Activated naive CD4-positive, alpha-beta T cell treated with anti-CD3 and anti-CD28 coated beads, Interleukin-2, amount 50 U/mL, for 16 hours (primary cell): ENCODE results near the gene PRKAG2.
"Not testable (repeated sequence)": the region's sequence is repeated elsewhere in the genome, so short reads cannot be mapped to it uniquely, and the experiment has no call there.

Source experiments
- DNase-seq: peaks from one replicate; pipeline ENCODE4 v3.0.0-alpha.2; 2020

The PRKAG2 gene

DNA sequence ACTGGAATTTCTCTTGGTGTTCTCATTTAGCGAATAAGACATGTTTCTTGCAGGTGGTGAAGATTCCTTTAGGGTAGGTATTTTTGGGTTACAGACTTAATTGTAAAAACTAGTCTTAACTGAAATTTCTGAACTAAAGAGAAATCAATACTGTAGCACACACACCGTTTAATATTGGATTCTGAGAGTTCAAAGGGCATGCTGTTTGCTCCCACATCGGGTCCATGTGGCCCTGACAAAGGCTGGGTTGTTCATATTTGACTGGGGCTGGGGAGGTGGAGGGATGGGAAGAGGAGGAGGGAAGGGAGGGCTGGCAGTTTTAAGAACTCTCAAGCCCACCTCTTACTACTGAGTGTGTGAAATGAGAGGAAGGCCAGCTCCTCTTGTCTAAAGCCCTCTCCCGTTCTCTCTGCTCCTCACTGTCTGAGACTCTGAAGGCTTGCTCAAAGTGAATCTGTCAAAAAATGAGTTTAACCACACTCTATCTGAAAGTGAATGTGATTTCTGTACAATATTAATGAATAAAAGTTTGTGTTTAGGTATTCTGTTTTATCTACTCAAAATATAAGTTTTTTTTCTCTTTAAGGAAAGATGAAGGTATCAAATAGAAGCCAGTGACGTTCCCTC, 317.2 kb downstream of the PRKAG2 start:
- DNase-seq: no peak

DNA sequence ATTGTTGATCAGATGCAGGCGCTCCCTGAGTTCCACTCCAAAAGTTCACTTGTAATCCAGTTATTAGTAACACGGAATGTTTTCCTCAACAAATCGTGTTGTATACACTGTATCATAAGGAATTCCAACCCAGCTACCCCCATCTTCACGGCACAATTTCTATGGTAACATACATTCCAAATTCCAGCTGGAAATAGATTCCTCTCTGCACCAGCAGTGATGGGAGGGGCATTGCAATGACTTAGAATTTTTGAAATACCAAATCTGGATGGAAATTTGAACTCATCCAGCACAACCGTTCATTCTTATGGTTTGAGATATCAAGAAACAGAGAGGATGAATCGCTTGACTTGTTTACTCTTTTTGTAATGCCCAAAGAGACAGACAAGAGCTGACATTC, 318.3 kb downstream of the PRKAG2 start:
- DNase-seq: no peak

DNA sequence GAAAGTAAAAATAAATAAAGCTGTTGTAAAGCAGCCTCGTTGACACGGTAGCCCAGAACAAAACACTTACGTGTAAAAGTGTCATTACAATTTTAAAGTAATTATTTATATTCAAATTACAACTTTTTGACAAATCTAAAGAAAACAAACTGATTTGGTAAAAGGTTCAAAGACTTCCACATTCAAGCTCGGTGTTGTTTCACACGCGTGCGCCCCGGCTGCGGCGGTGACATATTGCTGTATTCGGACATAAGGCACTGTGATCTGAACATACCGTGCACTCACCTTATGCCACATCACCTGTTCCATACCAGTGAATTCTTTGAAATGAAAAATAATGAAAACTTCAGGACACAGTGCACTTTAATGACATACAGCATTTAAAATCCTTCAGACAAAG, 320.3 kb downstream of the PRKAG2 start:
- DNase-seq: no peak

DNA sequence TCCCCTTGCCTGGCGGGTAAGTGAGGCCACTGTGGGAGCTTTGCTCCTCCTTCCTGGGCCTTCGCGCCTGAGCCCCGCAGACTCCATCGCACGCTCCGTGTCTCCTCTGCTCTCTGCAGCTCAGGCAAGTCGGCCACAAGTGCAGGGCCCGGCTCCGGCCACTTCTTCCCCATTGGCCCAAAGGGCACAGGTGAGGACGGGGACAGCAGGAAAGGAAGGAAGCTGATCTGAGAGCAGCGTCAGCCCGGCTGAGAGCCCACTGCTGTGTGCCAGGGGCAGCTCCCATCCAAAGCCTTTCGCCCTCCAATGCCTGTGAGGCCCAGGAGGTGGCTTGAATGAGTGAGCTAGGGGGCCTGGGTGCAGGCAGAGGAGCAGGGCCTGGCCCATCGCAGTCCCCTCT, 323.6 kb downstream of the PRKAG2 start:
- DNase-seq: no peak

DNA sequence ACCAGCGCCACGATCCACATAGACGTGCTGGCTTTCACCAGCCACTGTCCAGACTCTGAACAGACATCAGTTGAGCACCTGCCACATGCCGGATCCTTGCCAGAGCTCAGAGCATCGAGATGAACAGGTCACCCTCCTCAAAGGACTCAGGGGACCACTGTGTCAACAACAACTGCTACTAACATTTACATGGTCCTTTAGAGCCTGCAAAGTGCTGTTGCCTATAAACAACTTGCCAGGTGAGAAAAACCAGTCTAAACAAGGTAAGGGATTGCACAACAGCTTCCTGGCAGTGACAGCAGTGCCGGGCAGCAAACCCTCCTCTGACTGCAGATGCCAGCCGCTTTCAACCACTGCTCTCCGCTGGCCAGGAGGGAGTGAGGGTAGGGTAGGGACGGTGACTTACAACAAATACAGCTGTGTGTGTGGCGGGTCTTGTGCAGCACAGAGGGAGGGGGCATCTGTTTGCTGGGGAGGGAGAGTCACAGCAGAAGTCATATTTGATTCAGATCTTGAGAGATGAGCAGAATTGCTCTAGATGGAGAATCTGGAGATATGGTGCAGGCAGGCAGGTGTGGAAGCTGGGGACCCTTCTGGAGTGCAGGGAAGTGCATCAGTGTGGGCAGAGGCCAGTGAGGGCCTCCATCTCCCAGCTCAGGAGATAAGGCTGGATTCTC, 324.4 kb downstream of the PRKAG2 start:
- no peak for DNase-seq

DNA sequence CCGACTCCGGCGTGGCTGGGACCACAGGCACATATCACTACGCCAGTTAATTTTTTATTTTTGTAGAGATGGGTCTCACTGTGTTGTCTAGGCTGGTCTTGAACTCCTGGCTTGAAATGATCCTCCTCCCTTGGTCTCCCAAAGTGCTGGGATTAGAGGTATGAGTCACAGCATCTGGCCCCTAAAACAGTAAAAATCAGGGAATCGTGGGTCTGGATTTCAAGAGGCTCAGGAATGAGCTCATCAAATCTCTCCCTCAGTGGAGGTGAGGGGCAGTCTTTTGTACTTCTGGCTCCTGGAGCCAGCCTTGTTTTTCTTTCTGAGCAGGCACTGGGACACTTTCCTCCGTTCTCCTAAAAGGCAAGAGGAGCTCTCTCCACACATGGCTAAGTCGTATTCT, 325.1 kb downstream of the PRKAG2 start:
- DNase-seq: no peak

DNA sequence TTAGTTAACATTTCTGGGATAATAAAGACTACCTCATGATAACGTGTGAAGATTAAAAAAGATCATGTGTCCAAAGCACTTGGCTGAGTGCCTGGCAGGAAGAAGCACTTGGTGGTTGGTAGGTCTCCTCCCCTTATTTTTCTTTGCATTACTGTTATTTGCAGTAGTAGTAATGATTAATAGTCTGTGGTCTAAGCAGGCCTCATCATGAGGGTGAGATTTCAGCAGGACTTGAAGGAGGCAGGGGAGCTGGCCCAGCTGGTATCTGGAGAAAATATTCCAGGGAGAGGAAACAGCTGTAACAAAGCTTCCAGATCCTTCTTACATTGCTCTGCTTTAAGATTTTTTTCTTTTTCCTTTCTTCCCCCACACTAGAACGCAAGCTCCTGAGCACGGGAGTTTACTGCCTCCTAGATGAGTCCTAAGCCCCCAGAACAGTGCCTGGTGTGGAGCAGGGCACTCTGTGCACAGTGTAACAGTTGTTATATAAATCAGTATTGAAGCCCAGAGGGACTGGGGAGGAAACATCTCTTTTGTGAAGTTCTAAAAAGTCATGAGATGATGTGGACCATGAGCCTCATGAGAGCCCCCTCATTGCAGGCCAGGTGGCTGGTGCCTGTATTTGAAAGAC, 326.1 kb downstream of the PRKAG2 start:
- DNase-seq: no peak

DNA sequence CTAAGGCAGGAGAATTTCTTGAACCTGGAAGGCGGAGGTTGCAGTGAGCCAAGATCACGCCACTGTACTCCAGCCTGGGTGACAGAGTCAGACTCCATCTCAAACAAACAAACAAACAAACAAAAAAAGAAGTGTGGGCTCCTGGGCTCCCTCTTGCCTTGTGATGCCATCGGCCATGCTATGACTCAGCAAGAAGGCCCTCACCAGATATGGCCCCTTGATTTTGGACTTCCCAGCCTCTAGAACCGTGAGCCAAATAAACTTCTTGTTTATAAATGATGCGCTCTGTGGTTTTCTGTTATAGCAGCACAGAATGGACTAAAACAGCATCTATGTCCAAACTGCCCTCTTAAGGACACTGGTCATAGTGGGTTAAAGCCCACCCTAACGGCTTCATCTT, 327.3 kb downstream of the PRKAG2 start:
- DNase-seq: no peak

DNA sequence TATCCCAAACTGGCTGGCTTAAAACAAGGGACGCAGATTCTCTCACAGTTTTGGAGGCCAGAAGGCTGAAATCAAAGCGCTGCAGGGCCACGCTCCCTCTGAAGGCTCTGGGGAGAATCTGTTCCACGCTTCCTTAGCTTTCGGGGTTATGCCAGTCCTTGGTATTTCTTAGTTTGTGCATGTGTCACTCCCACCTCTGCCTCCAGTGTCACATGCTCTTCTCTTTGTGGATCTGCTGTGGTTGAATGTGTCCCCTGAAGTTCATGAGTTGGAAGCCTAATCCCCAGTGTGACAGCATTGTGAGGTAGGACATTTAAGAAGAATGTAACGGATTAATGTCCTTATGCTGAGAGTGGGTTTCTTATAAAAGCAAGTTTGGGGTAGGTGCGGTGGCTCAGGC, 327.8 kb downstream of the PRKAG2 start:
- no peak for DNase-seq

DNA sequence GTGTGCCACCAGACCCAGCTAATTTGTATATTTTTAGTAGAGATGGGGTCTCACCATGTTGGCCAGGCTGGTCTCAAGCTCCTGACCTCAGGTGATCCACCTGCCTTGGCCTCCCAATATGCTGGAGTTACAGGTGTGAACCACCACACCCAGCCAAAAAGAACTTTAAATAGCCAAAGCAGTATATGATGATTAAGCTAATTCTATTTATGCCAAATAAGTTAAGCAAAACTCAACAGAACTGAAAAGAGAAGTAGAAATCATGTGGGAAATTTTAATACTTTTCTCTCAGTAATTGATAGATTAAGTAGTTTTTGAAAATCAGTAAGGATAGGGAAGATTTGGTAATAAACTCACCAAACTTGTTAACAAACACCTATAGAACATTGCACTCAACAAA, 332.7 kb downstream of the PRKAG2 start:
- no peak for DNase-seq

DNA sequence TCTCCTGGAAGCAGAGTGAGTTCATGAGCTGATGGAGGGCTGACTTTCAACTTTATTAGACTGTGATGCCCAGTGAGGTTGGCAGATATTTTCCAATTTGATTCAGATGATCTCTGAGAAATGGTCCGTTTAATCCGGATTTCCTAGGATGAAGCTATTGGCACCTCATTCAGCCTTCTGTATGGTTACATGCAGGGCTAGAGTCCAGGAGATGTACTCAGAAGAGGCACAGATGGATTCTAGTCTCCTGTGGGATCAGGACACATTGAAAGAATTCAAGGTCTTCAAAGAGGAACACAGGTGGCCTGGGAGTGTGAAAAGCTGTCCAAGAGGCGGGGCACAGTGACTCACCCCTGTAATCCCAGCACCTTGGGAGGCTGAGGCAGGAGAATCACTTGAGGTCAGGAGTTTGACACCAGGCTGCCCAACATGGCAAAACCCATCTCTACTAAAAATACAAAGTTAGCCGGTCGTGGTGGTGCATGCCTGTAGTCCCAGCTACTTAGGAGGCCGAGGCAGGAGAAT, 334.2 kb downstream of the PRKAG2 start:
- no peak for DNase-seq

DNA sequence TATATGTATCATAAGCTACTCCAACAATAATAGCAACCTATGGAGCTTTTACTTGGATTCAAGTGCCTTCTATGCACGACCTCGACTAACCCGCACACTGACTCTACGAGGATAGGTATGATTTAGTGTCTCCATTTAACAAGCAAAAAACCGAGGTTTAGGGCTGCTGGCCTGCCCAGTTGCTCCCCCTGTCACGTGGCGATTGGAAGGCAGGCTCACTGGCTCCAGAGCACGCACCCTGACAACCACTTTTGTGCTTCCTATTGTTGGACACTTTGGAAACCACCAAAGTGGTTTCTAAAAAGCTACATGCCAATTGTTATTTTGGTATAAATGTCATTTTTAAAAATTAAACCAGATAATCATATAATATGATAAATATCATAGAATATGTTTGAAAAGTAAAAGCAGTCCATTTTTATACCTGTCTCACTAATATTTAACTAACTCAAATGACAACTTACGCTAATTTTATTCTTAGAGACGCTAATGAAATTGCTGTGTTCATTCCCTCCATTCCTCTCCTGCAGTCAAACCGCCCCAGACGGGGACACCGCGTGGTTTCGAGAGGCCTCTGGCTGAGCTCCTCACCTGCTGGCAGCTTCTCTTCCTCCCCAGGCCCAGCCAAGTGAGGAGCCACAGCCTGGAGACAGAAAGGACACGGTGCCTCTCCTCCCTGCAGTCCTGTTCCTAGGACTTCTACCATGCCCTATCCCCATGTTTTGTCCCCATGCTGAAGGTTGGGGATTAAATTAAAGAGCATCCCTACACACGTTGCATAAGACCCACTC, 335.0 kb downstream of the PRKAG2 start:
- DNase-seq: no peak

DNA sequence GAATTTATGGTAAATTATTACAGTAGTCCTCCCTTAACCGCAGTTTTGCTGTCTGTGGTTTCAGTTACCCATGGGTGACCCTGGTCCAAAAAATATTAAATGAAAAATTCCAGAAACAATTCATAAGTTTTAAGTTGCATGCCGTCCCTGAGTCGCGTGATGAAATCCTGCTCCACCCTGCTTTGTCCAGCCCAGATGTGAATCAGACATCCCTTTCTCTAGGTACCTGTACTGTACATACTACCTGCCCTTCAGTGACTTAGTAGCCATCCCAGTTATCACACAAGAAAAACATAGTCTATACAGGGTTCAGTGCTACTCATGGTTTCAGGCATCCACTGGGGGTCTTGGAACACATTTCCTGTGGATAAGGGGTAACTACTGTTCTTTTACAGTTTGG, 336.8 kb downstream of the PRKAG2 start:
- no peak for DNase-seq

DNA sequence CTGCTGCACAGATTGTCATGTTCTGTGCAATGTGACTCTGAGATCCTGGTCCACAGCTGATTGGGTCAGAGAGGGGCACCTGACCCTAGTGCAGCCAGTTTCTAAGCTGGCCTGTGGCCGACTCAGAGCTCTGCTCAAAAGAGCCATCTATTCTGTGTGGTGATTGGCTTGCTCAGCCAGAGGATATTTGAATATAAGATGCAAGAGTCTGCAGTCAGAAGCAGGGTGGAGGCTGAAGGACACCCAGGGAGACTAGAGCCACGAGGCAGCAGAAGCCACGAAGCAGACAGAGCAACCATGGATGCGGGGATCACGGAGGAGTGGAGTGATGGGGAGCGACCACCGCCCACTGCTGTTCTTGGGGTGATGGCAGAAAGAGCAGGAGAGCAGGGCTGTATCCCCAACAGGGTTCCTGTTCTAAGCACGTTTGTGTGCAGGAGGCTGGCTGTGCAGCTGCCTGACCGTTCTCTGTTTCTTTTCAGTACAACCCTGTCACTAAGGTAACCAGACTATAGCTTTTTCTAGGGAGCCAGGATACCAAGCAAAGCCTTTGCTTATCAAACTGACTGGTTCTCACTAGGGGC, 337.7 kb downstream of the PRKAG2 start:
- DNase-seq: no peak

DNA sequence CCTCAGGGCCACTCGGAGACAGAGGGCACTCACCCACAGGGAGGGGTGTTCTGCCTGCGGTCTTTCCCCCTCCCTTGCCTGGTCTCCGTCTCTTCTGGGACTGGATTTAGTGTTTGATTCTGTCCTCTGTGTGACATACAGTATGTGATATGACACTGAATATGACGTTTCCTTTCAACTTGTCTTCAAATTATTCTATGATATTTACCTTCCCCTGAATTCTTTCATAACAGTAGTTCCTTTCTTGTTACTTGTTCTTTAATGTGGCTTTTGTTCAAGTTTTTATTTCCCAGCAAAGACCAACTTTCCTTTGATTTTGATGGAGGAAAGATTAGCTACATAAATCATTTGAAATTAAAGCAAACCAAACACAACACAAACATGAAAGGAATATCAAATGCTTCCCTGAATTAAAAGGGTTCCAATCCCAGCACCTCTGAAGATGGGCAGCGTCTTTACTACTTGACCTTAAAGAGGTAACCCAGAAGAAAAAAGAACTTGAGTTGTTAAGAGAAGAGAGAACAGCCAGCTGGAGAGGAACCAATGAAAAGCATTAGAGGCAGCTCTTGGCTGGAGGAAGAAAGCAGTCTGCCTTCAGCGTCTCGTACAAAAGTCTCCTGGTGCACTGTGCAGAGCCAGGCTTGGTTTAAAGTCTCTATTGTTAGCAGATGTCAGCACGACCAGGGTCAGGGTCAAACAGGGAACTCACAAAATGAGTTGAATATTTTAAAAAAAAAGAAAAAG, 338.9 kb downstream of the PRKAG2 start:
- DNase-seq: no peak

DNA sequence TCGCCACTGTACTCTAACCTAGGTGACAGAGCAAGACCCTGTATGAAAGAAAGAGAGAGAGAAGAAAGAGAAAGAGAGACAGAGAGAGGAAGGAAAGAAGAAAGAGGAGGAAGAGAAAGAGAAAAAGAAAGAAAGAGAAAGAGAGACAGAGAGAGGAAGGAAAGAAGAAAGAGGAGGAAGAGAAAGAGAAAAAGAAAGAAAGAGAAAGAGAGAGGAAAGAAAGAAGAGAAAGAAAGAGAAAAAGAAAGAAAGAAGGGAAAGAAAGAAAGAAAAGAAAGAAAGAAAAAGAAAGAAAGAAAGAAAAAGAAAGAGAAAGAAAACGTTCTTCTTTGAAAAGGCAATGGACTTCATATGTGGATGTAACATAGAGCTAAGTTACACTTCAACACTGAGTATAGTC, 340.7 kb downstream of the PRKAG2 start:
- DNase-seq: not testable (repeated sequence)

DNA sequence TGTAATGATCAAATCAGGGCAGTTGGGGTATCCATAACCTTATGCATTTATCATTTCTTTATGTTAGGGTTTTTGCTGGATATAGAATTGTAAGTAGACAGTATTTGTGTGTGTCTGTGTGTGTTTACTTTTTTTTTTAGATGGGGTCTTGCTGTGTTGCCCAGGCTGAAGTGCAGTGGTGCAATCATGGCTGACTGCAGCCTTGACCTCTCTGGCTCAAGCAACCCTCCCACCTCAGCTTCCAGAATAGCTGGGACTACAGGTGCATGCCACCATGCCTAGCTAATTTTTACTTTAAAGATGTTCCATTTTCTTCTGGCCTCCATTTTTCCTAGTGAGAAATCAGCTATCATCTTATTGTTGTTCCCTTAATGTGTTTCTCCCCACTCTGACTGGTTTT, 347.1 kb downstream of the PRKAG2 start:
- DNase-seq: no peak

DNA sequence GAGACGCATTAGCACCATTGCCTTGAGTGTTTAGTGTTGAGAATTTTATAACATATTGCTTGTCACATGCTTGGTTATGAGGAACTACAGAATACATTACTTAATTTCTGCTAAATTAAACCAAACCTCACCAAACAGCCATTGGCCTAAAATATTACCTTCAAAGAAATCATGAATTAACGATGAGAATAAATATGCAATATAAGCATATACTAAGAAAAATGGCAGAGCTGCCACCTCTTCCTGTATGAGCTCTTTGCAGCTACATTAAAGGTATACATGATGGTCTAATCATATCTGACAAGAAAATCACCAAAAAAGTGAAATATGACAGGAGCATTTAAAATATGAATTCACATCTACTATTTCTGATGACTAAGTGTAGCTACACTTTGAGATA, 352.1 kb downstream of the PRKAG2 start:
- no peak for DNase-seq

DNA sequence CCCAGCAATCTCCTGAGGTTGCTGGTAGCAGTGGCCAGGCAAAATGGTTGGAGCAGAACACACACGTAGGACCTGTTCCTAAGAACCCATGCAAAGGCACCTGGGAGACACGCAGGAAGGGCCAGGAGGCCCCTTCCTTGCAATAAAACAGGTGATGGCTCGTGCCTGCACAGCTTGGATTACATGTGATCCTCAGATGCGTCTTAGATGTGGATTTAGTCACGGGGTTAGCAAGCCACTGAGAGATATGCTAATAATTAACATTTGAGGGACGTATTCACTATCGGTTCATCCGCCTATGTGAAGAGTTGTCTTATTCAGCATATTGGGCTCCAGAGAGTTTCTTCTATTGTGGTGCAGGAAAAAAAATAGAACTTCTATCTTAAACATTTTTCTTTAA, 352.6 kb downstream of the PRKAG2 start:
- no peak for DNase-seq

DNA sequence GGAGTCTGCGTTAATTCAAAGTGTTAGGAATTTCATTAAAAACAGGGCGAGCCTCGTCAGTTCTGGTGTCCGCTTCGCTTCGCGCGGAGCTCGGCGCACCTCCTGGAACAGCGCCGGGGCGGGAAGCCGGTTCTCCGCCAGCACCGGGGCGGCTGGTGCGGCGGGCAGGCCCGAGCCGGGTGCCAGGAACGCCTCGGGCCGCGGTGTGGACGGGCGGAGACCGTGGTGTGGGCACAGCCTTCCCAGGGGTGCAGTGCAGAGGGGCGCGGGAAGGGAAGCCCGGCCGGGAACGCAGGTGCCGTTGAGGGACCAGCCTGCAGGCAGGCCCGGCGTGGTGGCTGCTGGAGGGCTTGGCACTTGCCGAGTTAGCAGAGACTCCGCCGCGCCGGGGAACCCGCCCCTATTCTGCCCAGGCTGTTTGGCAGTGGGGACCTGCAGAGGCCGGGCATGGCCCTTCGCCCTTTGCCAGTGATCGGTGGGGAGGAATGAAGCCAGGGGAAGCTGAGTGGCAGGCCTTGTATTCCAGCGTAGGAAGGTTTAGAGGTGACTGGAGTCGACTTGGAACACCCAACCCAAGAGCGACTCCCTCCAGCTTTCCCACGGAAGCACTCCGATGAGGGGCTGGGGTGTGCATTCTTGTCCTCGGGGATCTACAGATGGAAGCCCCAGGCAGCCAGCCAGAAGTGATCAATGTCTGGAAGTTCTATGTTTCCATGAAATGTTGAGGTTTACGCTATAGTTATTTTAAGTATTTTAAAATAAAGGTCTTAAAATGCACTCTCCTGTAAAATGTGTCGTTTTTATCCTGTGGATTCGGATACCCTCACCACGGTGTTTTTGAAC, 356.3 kb downstream of the PRKAG2 start:
- DNase-seq: peak; percentile 52

DNA sequence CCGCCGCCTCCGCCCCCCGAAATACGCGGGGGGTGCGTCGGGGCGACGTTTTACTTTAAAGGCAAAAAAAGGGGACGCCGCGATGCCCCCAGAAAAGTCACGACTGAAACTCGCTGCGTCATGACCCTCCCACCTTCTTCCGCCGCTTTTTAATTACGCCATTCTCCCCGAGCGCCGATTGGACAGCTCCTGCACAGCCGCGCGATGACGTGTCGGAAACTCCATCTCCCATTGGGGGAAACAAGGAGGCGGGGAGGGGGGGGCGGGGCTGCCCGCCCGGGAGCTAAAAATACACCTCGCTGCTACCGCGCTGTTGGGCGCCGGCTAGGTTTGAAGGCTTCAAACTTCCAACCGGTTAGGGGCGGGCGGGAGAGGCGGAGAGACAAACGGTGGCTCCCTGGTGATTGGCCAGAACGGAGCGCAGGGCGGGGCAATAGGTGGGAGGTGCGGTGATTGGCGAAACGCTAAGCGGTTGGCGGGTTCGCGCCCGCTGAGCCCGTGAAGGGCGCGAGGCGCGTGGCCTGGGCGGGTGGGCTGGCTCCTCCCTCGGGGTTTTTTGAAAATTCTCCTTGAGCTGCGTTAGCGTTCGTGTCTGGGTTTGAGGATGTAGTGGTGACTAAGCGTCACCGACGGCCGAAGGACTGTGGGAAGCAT, 357.0 kb downstream of the PRKAG2 start, which contains the start of gene RHEB:
Gene RHEB (minus strand): TSS at position 131 of the 654 bp plus-strand sequence. CDS start 384 bp downstream, outside the sequence.
- DNase-seq: peak; percentile 99
